K562 (cell line): ENCODE data around the gene MDFIC. TPM values are rescaled to one million over a fixed set of nuclear protein-coding genes. Genes with fewer than 3 reads are reported as not detected.

ENCODE experiments used
- ATAC-seq: fragments of 200-7000 bp; cut with Tn5 transposase; 3 replicates; pipeline ENCODE4 v1.9.1; 2020; ENCODE audit warnings: moderate library complexity
- BruUV-seq: library from RNA; stranded (reverse); fragments of 400-500 nt; replicated peaks from 2 replicates; lab custom pipeline; 2021; lab: Mats Ljungman, UMichigan
- CTCF ChIA-PET: fragments of 300-600 bp; formaldehyde crosslinking; extraction: SDS; loops from one replicate; lab custom pipeline; 2021; ENCODE audit warnings: low intra/inter-chr PET ratio; lab: Yijun Ruan, JAX
- POLR2A ChIA-PET: fragments of 300-600, 350-650 bp; sonication (Branson Sonifier 250); formaldehyde crosslinking; extraction: SDS; loops from one replicate; lab custom pipeline; 2021; ENCODE audit warnings: antibody characterized with exemption, inconsistent platforms; lab: Yijun Ruan, JAX
- DNase-seq, 4 experiments: peaks; one replicate each; pipeline versions ENCODE4 v3.0.0 to v3.0.0-alpha.2; 2011 to 2018; ENCODE audit warnings: low spot score in 3 of 4, mixed read lengths in 3 of 4; ENCODE audit errors: extremely low read depth in 1 of 4
- FAIRE-seq: peaks from 2 replicates; lab custom pipeline; 2011; peaks lifted over from hg19 to GRCh38; lab: Jason Lieb, UNC
- H2AFZ ChIP-seq: 2 replicates; pipeline ENCODE4 v1.6.0; 2011; ENCODE audit warnings: low read depth, low read length, control low read depth, inconsistent platforms
- H3K27ac ChIP-seq: fragments of 200-600 bp; 3 replicates; pipeline ENCODE4 v1.8.0; 2011; ENCODE audit warnings: low read depth, mild to moderate bottlenecking, control low read depth, inconsistent platforms, low read length, moderate library complexity, mixed read lengths; ENCODE audit errors: extremely low read depth
- H3K27me3 ChIP-seq, 2 experiments: fragments of 300-600 bp in 1 of 2; 2 replicates in 1 of 2; 3 replicates in 1 of 2; pipeline versions ENCODE4 v1.6.0 to v1.8.0; 2011; ENCODE audit warnings: inconsistent platforms in 2 of 2, low read length in 2 of 2, mild to moderate bottlenecking in 1 of 2, mixed read lengths in 1 of 2, moderate library complexity in 1 of 2; ENCODE audit not compliant: control insufficient read depth in 2 of 2, insufficient read depth in 2 of 2
- H3K36me3 ChIP-seq: fragments of 300-600 bp; 3 replicates; pipeline ENCODE4 v1.8.0; 2011; ENCODE audit warnings: mild to moderate bottlenecking, low read length, inconsistent platforms; ENCODE audit not compliant: control insufficient read depth, insufficient read depth
- H3K4me1 ChIP-seq, 2 experiments: fragments of 200-600 bp in 1 of 2; replicated peaks in 1 of 2; 2 replicates in 1 of 2; 3 replicates in 1 of 2; pipeline versions ENCODE4 v1.5.1 to v1.8.0; 2011; ENCODE audit warnings: inconsistent platforms in 2 of 2, low read length in 2 of 2, mild to moderate bottlenecking in 1 of 2, mixed read lengths in 1 of 2, moderate library complexity in 1 of 2; ENCODE audit not compliant: control insufficient read depth in 2 of 2, insufficient read depth in 2 of 2
- H3K4me2 ChIP-seq: 2 replicates; pipeline ENCODE4 v1.6.1; 2011; ENCODE audit warnings: low read length, control low read depth, inconsistent platforms, mixed read lengths; ENCODE audit not compliant: insufficient read depth
- H3K4me3 ChIP-seq: fragments of 200-600 bp; sonication (generic), shearing (Covaris generic); 2 replicates; pipeline ENCODE4 v1.5.1; 2016; ENCODE audit warnings: control low read depth, inconsistent platforms
- H3K79me2 ChIP-seq: fragments of 200-600 bp; 3 replicates; pipeline ENCODE4 v1.8.0; 2011; ENCODE audit warnings: low read length, inconsistent platforms; ENCODE audit not compliant: control insufficient read depth, insufficient read depth
- H3K9ac ChIP-seq, 2 experiments: 2 replicates each; pipeline versions ENCODE4 v1.6.0 to v1.6.1; 2011; ENCODE audit warnings: low read depth in 2 of 2, low read length in 2 of 2, control low read depth in 1 of 2, inconsistent platforms in 1 of 2, mild to moderate bottlenecking in 1 of 2, mixed read lengths in 1 of 2; ENCODE audit not compliant: insufficient read depth in 1 of 2
- H3K9me1 ChIP-seq: one replicate; pipeline ENCODE4 v1.6.0; 2011; ENCODE audit warnings: inconsistent platforms, mild to moderate bottlenecking, low read length, moderate library complexity; ENCODE audit not compliant: control insufficient read depth, insufficient read depth
- H3K9me3 ChIP-seq: replicated peaks from 2 replicates; pipeline ENCODE4 v1.5.1; 2011; ENCODE audit warnings: low read depth, low read length, inconsistent platforms; ENCODE audit not compliant: control insufficient read depth, insufficient read depth
- H4K20me1 ChIP-seq: replicated peaks from 2 replicates; pipeline ENCODE4 v1.6.1; 2011; ENCODE audit warnings: low read length, inconsistent platforms, mixed read lengths; ENCODE audit not compliant: control insufficient read depth, insufficient read depth
- CREM ChIP-seq: IDR thresholded peaks from 2 replicates; pipeline ENCODE4 v1.6.1; 2014; ENCODE audit warnings: antibody characterized with exemption, low read depth
- EP400 ChIP-seq: fragments of 450-650 bp; IDR thresholded peaks from 2 replicates; pipeline ENCODE4 v1.6.1; 2017; ENCODE audit warnings: antibody characterized with exemption, mild to moderate bottlenecking, moderate library complexity
- FOXK1 ChIP-seq: sonication (generic); formaldehyde crosslinking; IDR thresholded peaks from 2 replicates; pipeline ENCODE4 v1.8.0; 2022; ENCODE audit warnings: missing genetic modification reagents, mild to moderate bottlenecking, borderline replicate concordance
- MTF1 ChIP-seq: fragments of 250-450 bp; sonication (Bioruptor Pico); IDR thresholded peaks from 2 replicates; pipeline ENCODE4 v1.9.0; 2021; ENCODE audit warnings: moderate library complexity, mild to moderate bottlenecking, inconsistent platforms, borderline replicate concordance
- NR2F6 ChIP-seq: fragments of 450-650 bp; formaldehyde crosslinking; IDR thresholded peaks from 2 replicates; pipeline ENCODE4 v1.4.0; 2020; ENCODE audit warnings: mild to moderate bottlenecking
- SRSF9 ChIP-seq: fragments of 200-400 bp; formaldehyde crosslinking; IDR thresholded peaks from 2 replicates; pipeline ENCODE4 v1.6.1; 2017; ENCODE audit warnings: low read depth, low read length, borderline replicate concordance
- TAF15 ChIP-seq: fragments of 200-400 bp; formaldehyde crosslinking; IDR thresholded peaks from 2 replicates; pipeline ENCODE4 v1.6.1; 2017; ENCODE audit warnings: mild to moderate bottlenecking, low read depth, low read length, moderate library complexity
- TAF9B ChIP-seq: fragments of 450-650 bp; IDR thresholded peaks from 2 replicates; pipeline ENCODE4 v1.6.1; 2018; ENCODE audit warnings: mild to moderate bottlenecking; ENCODE audit not compliant: partially characterized antibody
- TARDBP ChIP-seq: fragments of 450-650 bp; IDR thresholded peaks from 2 replicates; pipeline ENCODE4 v1.6.1; 2016
- ZNF146 ChIP-seq: IDR thresholded peaks from one replicate; pipeline ENCODE4 v1.6.1; 2018; ENCODE audit warnings: missing compliant biosample characterization; ENCODE audit not compliant: unreplicated experiment
- ZNF354B ChIP-seq: fragments of 250-450 bp; sonication (Bioruptor Pico); IDR thresholded peaks from 2 replicates; pipeline ENCODE4 v1.4.0; 2020
- WGBS: fragments of 100-300 bp; shearing (Covaris generic); methylation state at CpG from one replicate; pipeline ENCODE4 v1.1.6; 2016; ENCODE audit warnings: low coverage, mixed read lengths; ENCODE audit not compliant: insufficient coverage; ENCODE audit errors: missing lambda C conversion rate; 5-methylcytosine and 5-hydroxymethylcytosine counted together
- in situ Hi-C: fragments of 300-500 bp; cut with MboI; formaldehyde crosslinking; loops from 4 replicates; pipeline ENCODE4 v1.15.0; 2018; ENCODE audit warnings: inconsistent platforms, mixed read lengths
- intact Hi-C: fragments of 100-400 bp; cut with micrococcal nuclease; formaldehyde crosslinking; loops from 2 replicates; pipeline ENCODE4 v1.14.2; 2022
- polyA plus RNA-seq, 8 experiments: library from polyadenylated mRNA; depleted of rRNA in 4 of 8; stranded (reverse) in 5 of 8; unstranded in 3 of 8; fragments of >200 nt; fragmentation: Nextera tagmentation in 2 of 8; fragmentation: Illumina TruSeq in 1 of 8; extraction: Ambion mirVana in 2 of 8; extraction: Trizol in 1 of 8; gene quantifications; 2 replicates each; pipeline versions ENCODE4 v1.2.1 to v1.2.3, GENCODE V29; 2011 to 2014; ENCODE audit warnings: inconsistent platforms in 1 of 8, missing spikeins in 1 of 8
- total RNA-seq, 7 experiments: library from RNA; depleted of rRNA in 6 of 7; stranded (reverse); fragments of >200 nt in 6 of 7; fragmentation: Illumina TruSeq in 2 of 7; extraction: Trizol in 2 of 7; gene quantifications; 2 replicates each; pipeline versions ENCODE4 v1.2.1 to v1.2.3, GENCODE V29; 2011 to 2021; ENCODE audit warnings: low replicate concordance in 1 of 7

The MDFIC gene
- total and polyA plus RNA-seq, 9 of the 15 experiments (the other 6 are each of a cell fraction or from before 2014, with no cell fraction given) = 0.13 to 0.24 TPM; not detected in 7

DNA sequence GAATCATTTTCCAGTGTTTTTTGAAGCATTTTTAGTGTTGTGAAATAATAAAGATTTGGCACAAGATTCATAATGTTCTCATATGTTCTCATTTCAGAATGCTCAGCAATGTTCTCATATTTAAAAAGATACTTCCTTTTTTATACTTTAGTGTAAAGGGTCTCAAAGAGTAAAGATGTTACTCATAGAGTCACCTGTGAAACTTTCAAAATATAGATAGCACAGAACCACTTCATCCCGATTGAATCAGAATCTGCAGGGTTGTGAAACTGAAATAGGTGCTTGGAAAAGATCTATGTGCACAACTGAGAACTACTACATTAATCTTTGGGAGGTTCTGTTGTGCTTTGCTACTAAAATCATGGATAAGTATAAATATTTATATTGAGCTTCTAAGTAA lies 144.7 kb downstream of the MDFIC start:
- 0% methylated on average over 1 of the region's 1 CpG for WGBS
- ATAC-seq (no peak), FAIRE-seq (no peak), DNase-seq (no peak)
- no peak overlapping the region for H2AFZ ChIP-seq
- no TSS peak for BruUV-seq
- H3K4me1 ChIP-seq = no peaks in the 10 kb centered on the region
- no peaks in the 10 kb centered on the region for H3K9me3 ChIP-seq
- no peak overlapping the region for H3K4me3 ChIP-seq
- no peaks in the 10 kb centered on the region for H4K20me1 ChIP-seq
- no peak overlapping the region for H3K27ac ChIP-seq
- H3K27me3 ChIP-seq = no peaks in the 10 kb centered on the region
- intact Hi-C loops = no loop called here
- no peak overlapping the region for H3K9ac ChIP-seq
- H3K36me3 ChIP-seq = no peaks in the 10 kb centered on the region
- ChIA-PET POLR2A (no interaction called here), CTCF (no interaction called here)
- no peak for TF ChIP-seq SRSF9
- TF ChIP-seq CREM = no peak
- no peak for TF ChIP-seq FOXK1 (CRISPR knock-in tag)
- TF ChIP-seq NR2F6 (CRISPR knock-in tag) = no peak
- TF ChIP-seq ZNF146 = no peak
- no peak for TF ChIP-seq MTF1 (CRISPR knock-in tag)
- no peak for TF ChIP-seq TAF9B
- no peak for TF ChIP-seq TARDBP
- no peak for TF ChIP-seq ZNF354B (CRISPR knock-in tag)
- TF ChIP-seq TAF15 = no peak
- TF ChIP-seq EP400 = no peak
- H3K79me2 ChIP-seq = no peaks in the 10 kb centered on the region
- H3K4me2 ChIP-seq = no peak overlapping the region
- H3K9me1 ChIP-seq = no peaks in the 10 kb centered on the region
- in situ Hi-C loops = no loop called here
